ENCODE results near the gene TMED9.
A peak's percentile ranks its signal among the peaks of the same experiment; 100 is the strongest.

Gene TMED9

GRCh38 chr5:177546258-177546741, 45.7 kb upstream of the TMED9 start:
- Histone ChIP-seq H3K79me2 (ENCODE audit: insufficient read depth, low read length) (peaks cover 90% of the 10 kb centered on the region), H3K4me1 (ENCODE audit: insufficient read depth, low read length) (no peaks in the 10 kb centered on the region; the same call in 1 of the 2 replicates), H3K9ac (ENCODE audit: low read depth, low read length) (no peak overlapping the region), H4K20me1 (ENCODE audit: insufficient read depth, low read length) (peaks cover 60% of the 10 kb centered on the region), H3K36me3 (ENCODE audit: insufficient read depth, low read length) (peaks cover 76% of the 10 kb centered on the region), H2AFZ (ENCODE audit: low read depth, low read length) (no peak overlapping the region), H3K27ac (ENCODE audit: low read length) (no peak overlapping the region), H3K4me3 (ENCODE audit: low read depth in 1 of 2, low read length in 2 of 2) (no peak overlapping the region), H3K9me3 (ENCODE audit: insufficient read depth, low read length, severe bottlenecking) (no peaks in the 10 kb centered on the region), H3K4me2 (ENCODE audit: insufficient read depth, low read length) (no peak overlapping the region), H3K27me3 (ENCODE audit: insufficient read depth, low read length, poor library complexity) (no peaks in the 10 kb centered on the region)
- 0 out of 3 replicates have a peak, but pooled peaks have one; percentile 27 for ATAC-seq (ENCODE audit: insufficient read depth, low read depth)
- TF ChIP-seq CTCF (IDR thresholded peaks at IDR 0.05; ENCODE audit: borderline replicate concordance, extremely low read depth, low read length, poor library complexity, severe bottlenecking) = no peak
- TF ChIP-seq EZH2 (IDR thresholded peaks at IDR 0.05; ENCODE audit: borderline replicate concordance, low read depth, low read length, severe bottlenecking) = no peak
- DNase-seq = no peak

DNA sequence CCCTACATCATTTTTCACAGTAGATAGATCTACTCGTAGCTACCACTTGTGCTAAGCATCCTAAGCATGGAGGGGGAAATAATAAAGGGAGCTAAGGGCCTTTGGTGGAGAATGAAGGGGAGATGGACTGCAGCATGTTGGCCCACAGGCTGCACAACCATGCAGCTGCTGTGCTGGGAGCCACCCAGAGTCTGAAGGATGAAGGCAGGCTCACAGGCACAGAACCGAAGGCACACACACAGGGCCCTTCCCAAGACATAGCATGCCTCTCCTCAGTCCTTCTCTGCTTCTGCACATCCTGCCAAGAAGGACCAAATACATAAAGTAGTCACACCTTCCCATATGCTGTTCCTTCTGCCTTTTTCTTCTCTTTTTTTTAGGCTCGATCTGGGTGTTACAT, 44.3 kb upstream of the TMED9 start:
- Histone ChIP-seq H3K4me3 (ENCODE audit: low read depth in 1 of 2, low read length in 2 of 2) (no peak overlapping the region), H3K9me3 (ENCODE audit: insufficient read depth, low read length, severe bottlenecking) (no peaks in the 10 kb centered on the region), H3K4me1 (ENCODE audit: insufficient read depth, low read length) (peaks cover 8% of the 10 kb centered on the region), H3K4me2 (ENCODE audit: insufficient read depth, low read length) (no peak overlapping the region), H3K27me3 (ENCODE audit: insufficient read depth, low read length, poor library complexity) (no peaks in the 10 kb centered on the region), H3K79me2 (ENCODE audit: insufficient read depth, low read length) (peaks cover 91% of the 10 kb centered on the region), H3K9ac (ENCODE audit: low read depth, low read length) (no peak overlapping the region), H2AFZ (ENCODE audit: low read depth, low read length) (no peak overlapping the region), H3K27ac (ENCODE audit: low read length) (no peak overlapping the region), H4K20me1 (ENCODE audit: insufficient read depth, low read length) (peaks cover 64% of the 10 kb centered on the region), H3K36me3 (ENCODE audit: insufficient read depth, low read length) (peaks cover 79% of the 10 kb centered on the region)
- ATAC-seq (ENCODE audit: insufficient read depth, low read depth) = no peak
- TF ChIP-seq CTCF (IDR thresholded peaks at IDR 0.05; ENCODE audit: borderline replicate concordance, extremely low read depth, low read length, poor library complexity, severe bottlenecking) (no peak), EZH2 (IDR thresholded peaks at IDR 0.05; ENCODE audit: borderline replicate concordance, low read depth, low read length, severe bottlenecking) (no peak)
- no peak for DNase-seq

DNA sequence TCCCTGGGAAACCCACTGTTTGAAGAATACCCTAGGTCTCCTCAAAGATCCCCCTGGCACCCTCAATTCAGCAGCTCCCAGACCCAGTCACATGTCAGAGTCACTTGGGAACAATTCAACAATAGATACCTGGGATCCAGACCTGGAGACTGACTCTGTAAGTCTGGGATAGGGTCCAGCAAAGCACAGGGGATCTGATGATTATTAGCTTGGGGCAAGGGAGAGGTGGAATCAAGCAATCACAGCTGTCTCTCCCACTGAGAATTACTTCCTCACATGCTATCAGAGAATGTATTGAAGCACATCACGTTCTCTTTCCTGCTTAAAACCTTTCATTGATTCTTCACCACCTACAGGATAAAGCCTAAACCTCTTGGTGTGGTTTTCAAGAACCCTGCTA, 43.5 kb upstream of the TMED9 start:
- Histone ChIP-seq H4K20me1 (ENCODE audit: insufficient read depth, low read length) (peaks cover 66% of the 10 kb centered on the region), H3K4me2 (ENCODE audit: insufficient read depth, low read length) (no peak overlapping the region), H3K4me3 (ENCODE audit: low read depth in 1 of 2, low read length in 2 of 2) (no peak overlapping the region), H3K36me3 (ENCODE audit: insufficient read depth, low read length) (peaks cover 78% of the 10 kb centered on the region), H3K9me3 (ENCODE audit: insufficient read depth, low read length, severe bottlenecking) (no peaks in the 10 kb centered on the region), H3K27ac (ENCODE audit: low read length) (no peak overlapping the region), H3K27me3 (ENCODE audit: insufficient read depth, low read length, poor library complexity) (no peaks in the 10 kb centered on the region), H2AFZ (ENCODE audit: low read depth, low read length) (no peak overlapping the region), H3K79me2 (ENCODE audit: insufficient read depth, low read length) (peaks cover 91% of the 10 kb centered on the region), H3K9ac (ENCODE audit: low read depth, low read length) (no peak overlapping the region), H3K4me1 (ENCODE audit: insufficient read depth, low read length) (peaks cover 16% of the 10 kb centered on the region)
- DNase-seq (no peak), ATAC-seq (ENCODE audit: insufficient read depth, low read depth) (no peak)
- TF ChIP-seq EZH2 (IDR thresholded peaks at IDR 0.05; ENCODE audit: borderline replicate concordance, low read depth, low read length, severe bottlenecking) = no peak
- TF ChIP-seq CTCF (IDR thresholded peaks at IDR 0.05; ENCODE audit: borderline replicate concordance, extremely low read depth, low read length, poor library complexity, severe bottlenecking) = no peak

DNA sequence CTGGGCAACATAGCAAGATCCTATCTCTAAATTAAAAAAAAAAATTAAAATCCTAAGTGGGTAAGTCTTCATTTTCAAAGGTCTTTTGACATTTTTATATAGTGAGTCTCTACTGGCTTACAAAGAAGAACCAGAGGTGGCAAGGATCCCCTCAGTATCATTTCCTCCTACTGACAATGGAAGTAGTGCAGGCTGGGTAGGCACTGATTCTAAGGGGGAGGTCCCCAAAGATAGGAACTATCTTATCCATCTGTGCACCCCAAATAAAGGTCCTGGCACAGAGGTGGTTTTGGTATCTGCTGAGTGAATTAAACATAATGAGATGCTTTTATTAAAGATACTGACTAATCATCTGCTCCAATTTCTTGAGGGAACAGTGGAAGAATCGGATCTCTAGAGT, 41.9 kb upstream of the TMED9 start:
- TF ChIP-seq CTCF (IDR thresholded peaks at IDR 0.05; ENCODE audit: borderline replicate concordance, extremely low read depth, low read length, poor library complexity, severe bottlenecking) (no peak), EZH2 (IDR thresholded peaks at IDR 0.05; ENCODE audit: borderline replicate concordance, low read depth, low read length, severe bottlenecking) (no peak)
- no peaks in the 10 kb centered on the region for H3K9me3 ChIP-seq (ENCODE audit: insufficient read depth, low read length, severe bottlenecking)
- H2AFZ ChIP-seq (ENCODE audit: low read depth, low read length) = no peak overlapping the region
- peaks cover 89% of the 10 kb centered on the region for H3K79me2 ChIP-seq (ENCODE audit: insufficient read depth, low read length)
- H3K4me3 ChIP-seq (ENCODE audit: low read depth in 1 of 2, low read length in 2 of 2) = no peak overlapping the region
- DNase-seq = no peak
- no peaks in the 10 kb centered on the region for H3K27me3 ChIP-seq (ENCODE audit: insufficient read depth, low read length, poor library complexity)
- no peak overlapping the region for H3K4me2 ChIP-seq (ENCODE audit: insufficient read depth, low read length)
- no peak for ATAC-seq (ENCODE audit: insufficient read depth, low read depth)
- H3K27ac ChIP-seq (ENCODE audit: low read length) = no peak overlapping the region
- H4K20me1 ChIP-seq (ENCODE audit: insufficient read depth, low read length) = peaks cover 63% of the 10 kb centered on the region
- peaks cover 24% of the 10 kb centered on the region for H3K4me1 ChIP-seq (ENCODE audit: insufficient read depth, low read length)
- H3K36me3 ChIP-seq (ENCODE audit: insufficient read depth, low read length) = peaks cover 70% of the 10 kb centered on the region
- no peak overlapping the region for H3K9ac ChIP-seq (ENCODE audit: low read depth, low read length)
